ENCODE results near the gene GTF2F2. TPM values are rescaled to one million over a fixed set of nuclear protein-coding genes. Genes with fewer than 3 reads are reported as not detected.
"Not testable (repeated sequence)": the region's sequence is repeated elsewhere in the genome, so short reads cannot be mapped to it uniquely, and the experiment has no call there.

GTF2F2 gene
- polyA plus RNA-seq, 6 donors from 2014 or later: 3.1 to 13.0 (median 10.2) TPM

- no peak for ATAC-seq (ENCODE audit: low read depth in 2 of 2)
- no peaks in the 10 kb centered on the region for H3K9me3 Mint-ChIP-seq
- peaks cover 0 to 5% (median 3%) of the 10 kb centered on the region in 3 donors for H3K4me1 Mint-ChIP-seq
- no peaks in the 10 kb centered on the region for H3K27me3 Mint-ChIP-seq
- no peak overlapping the region for H3K4me3 Mint-ChIP-seq
- peaks cover 6 to 7% of the 10 kb centered on the region in 2 donors for H3K36me3 Mint-ChIP-seq
- H3K27ac Mint-ChIP-seq: peak overlapping the region in 1 of 6 donors; percentile 47
- no peak for DNase-seq
Observed at GRCh38 chr13:45269204-45269603, 148.9 kb downstream of the GTF2F2 start.

- Mint-ChIP-seq H3K36me3 (peaks cover 7 to 11% of the 10 kb centered on the region in 2 donors), H3K4me1 (peaks cover 6 to 13% (median 7%) of the 10 kb centered on the region in 3 donors), H3K27ac (peak overlapping the region in 3 of 6 donors; percentile 80 to 92 (median 84)), H3K4me3 (peak overlapping the region in 1 of 8 donors; percentile 41), H3K9me3 (peaks cover 0 to 8% (median 0%) of the 10 kb centered on the region in 7 donors), H3K27me3 (no peaks in the 10 kb centered on the region)
- no peak for ATAC-seq (ENCODE audit: low read depth in 2 of 2)
- DNase-seq: no peak
Observed at GRCh38 chr13:45276913-45277312, 156.6 kb downstream of the GTF2F2 start.

- H3K27me3 Mint-ChIP-seq: no peaks in the 10 kb centered on the region
- peaks cover 0 to 8% (median 0%) of the 10 kb centered on the region in 7 donors for H3K9me3 Mint-ChIP-seq
- no peak overlapping the region for H3K4me3 Mint-ChIP-seq
- no peak for ATAC-seq (ENCODE audit: low read depth in 2 of 2)
- H3K27ac Mint-ChIP-seq: no peak overlapping the region
- no peak for DNase-seq
- H3K4me1 Mint-ChIP-seq: peaks cover 6 to 13% (median 7%) of the 10 kb centered on the region in 3 donors
- peaks cover 7 to 16% of the 10 kb centered on the region in 2 donors for H3K36me3 Mint-ChIP-seq
Observed at GRCh38 chr13:45278096-45278645, 157.9 kb downstream of the GTF2F2 start.

GRCh38 chr13:45280011-45280410 lies 159.7 kb downstream of the GTF2F2 start:
- H3K27ac Mint-ChIP-seq: peak overlapping the region in 4 of 6 donors; percentile 27 to 84 (median 53)
- H3K36me3 Mint-ChIP-seq: peaks cover 7 to 19% of the 10 kb centered on the region in 2 donors
- ATAC-seq (ENCODE audit: low read depth in 2 of 2) (no peak), DNase-seq (no peak)
- no peak overlapping the region for H3K4me3 Mint-ChIP-seq
- H3K27me3 Mint-ChIP-seq: no peaks in the 10 kb centered on the region
- H3K4me1 Mint-ChIP-seq: peaks cover 6 to 13% (median 7%) of the 10 kb centered on the region in 3 donors
- H3K9me3 Mint-ChIP-seq: peaks cover 0 to 8% (median 0%) of the 10 kb centered on the region in 7 donors

- H3K27ac Mint-ChIP-seq: no peak overlapping the region
- no peak overlapping the region for H3K4me3 Mint-ChIP-seq
- H3K27me3 Mint-ChIP-seq: no peaks in the 10 kb centered on the region
- peaks cover 6 to 13% (median 7%) of the 10 kb centered on the region in 3 donors for H3K4me1 Mint-ChIP-seq
- ATAC-seq (ENCODE audit: low read depth in 2 of 2) (peak; percentile 46 to 71), DNase-seq (peak; percentile 21)
- peaks cover 0 to 8% (median 0%) of the 10 kb centered on the region in 7 donors for H3K9me3 Mint-ChIP-seq
- peaks cover 7 to 15% of the 10 kb centered on the region in 2 donors for H3K36me3 Mint-ChIP-seq
Observed at GRCh38 chr13:45280751-45281634, 160.7 kb downstream of the GTF2F2 start.

- DNase-seq (no peak), ATAC-seq (ENCODE audit: low read depth in 2 of 2) (no peak)
- no peak overlapping the region for H3K4me3 Mint-ChIP-seq
- H3K27ac Mint-ChIP-seq: no peak overlapping the region
- peaks cover 0 to 13% of the 10 kb centered on the region in 2 donors for H3K36me3 Mint-ChIP-seq
- no peaks in the 10 kb centered on the region for H3K27me3 Mint-ChIP-seq
- H3K4me1 Mint-ChIP-seq: no peaks in the 10 kb centered on the region
- H3K9me3 Mint-ChIP-seq: no peaks in the 10 kb centered on the region
Observed at GRCh38 chr13:45282994-45283393, 162.7 kb downstream of the GTF2F2 start.

GRCh38 chr13:45289936-45290563 lies 169.7 kb downstream of the GTF2F2 start:
- Mint-ChIP-seq H3K4me1 (no peaks in the 10 kb centered on the region), H3K4me3 (no peak overlapping the region), H3K36me3 (peaks cover 0 to 10% of the 10 kb centered on the region in 2 donors), H3K27me3 (no peaks in the 10 kb centered on the region), H3K9me3 (no peaks in the 10 kb centered on the region), H3K27ac (no peak overlapping the region)
- ATAC-seq (ENCODE audit: low read depth in 2 of 2) (no peak), DNase-seq (no peak)

- peak overlapping the region in 1 of 6 donors; percentile 38 for H3K27ac Mint-ChIP-seq
- ATAC-seq (ENCODE audit: low read depth in 2 of 2): no peak
- H3K4me3 Mint-ChIP-seq: no peak overlapping the region
- H3K4me1 Mint-ChIP-seq: peaks cover 10 to 14% (median 13%) of the 10 kb centered on the region in 3 donors
- peaks cover 0 to 10% of the 10 kb centered on the region in 2 donors for H3K36me3 Mint-ChIP-seq
- no peak for DNase-seq
- no peaks in the 10 kb centered on the region for H3K9me3 Mint-ChIP-seq
- no peaks in the 10 kb centered on the region for H3K27me3 Mint-ChIP-seq
Observed at GRCh38 chr13:45292176-45292575, 171.9 kb downstream of the GTF2F2 start.

- H3K27ac Mint-ChIP-seq: peak overlapping the region in 2 of 6 donors; percentile 13 to 33
- H3K4me1 Mint-ChIP-seq: peaks cover 17 to 26% (median 24%) of the 10 kb centered on the region in 3 donors
- H3K27me3 Mint-ChIP-seq: no peaks in the 10 kb centered on the region
- no peak overlapping the region for H3K4me3 Mint-ChIP-seq
- DNase-seq (no peak), ATAC-seq (ENCODE audit: low read depth in 2 of 2) (no peak)
- peaks cover 0 to 5% of the 10 kb centered on the region in 2 donors for H3K36me3 Mint-ChIP-seq
- H3K9me3 Mint-ChIP-seq: no peaks in the 10 kb centered on the region
Observed at GRCh38 chr13:45295536-45295935, 175.2 kb downstream of the GTF2F2 start.

GRCh38 chr13:45296259-45296658 lies 175.9 kb downstream of the GTF2F2 start:
- no peak overlapping the region for H3K4me3 Mint-ChIP-seq
- H3K4me1 Mint-ChIP-seq: peaks cover 17 to 26% (median 24%) of the 10 kb centered on the region in 3 donors
- no peaks in the 10 kb centered on the region for H3K36me3 Mint-ChIP-seq
- H3K9me3 Mint-ChIP-seq: no peaks in the 10 kb centered on the region
- H3K27ac Mint-ChIP-seq: peak overlapping the region in 4 of 6 donors; percentile 10 to 82 (median 52)
- DNase-seq: no peak
- peak; percentile 25 to 47 for ATAC-seq (ENCODE audit: low read depth in 2 of 2)
- no peaks in the 10 kb centered on the region for H3K27me3 Mint-ChIP-seq

- peak; percentile 32 to 37 for ATAC-seq (ENCODE audit: low read depth in 2 of 2)
- peaks cover 17 to 26% (median 24%) of the 10 kb centered on the region in 3 donors for H3K4me1 Mint-ChIP-seq
- H3K4me3 Mint-ChIP-seq: no peak overlapping the region
- DNase-seq: no peak
- H3K27me3 Mint-ChIP-seq: no peaks in the 10 kb centered on the region
- no peaks in the 10 kb centered on the region for H3K9me3 Mint-ChIP-seq
- H3K36me3 Mint-ChIP-seq: no peaks in the 10 kb centered on the region
- peak overlapping the region; percentile 29 to 63 (median 41) for H3K27ac Mint-ChIP-seq
Observed at GRCh38 chr13:45297456-45298205, 177.3 kb downstream of the GTF2F2 start.

GRCh38 chr13:45298206-45298505 lies 177.8 kb downstream of the GTF2F2 start:
- Mint-ChIP-seq H3K36me3 (no peaks in the 10 kb centered on the region), H3K27me3 (no peaks in the 10 kb centered on the region), H3K9me3 (no peaks in the 10 kb centered on the region), H3K27ac (peak overlapping the region in 3 of 6 donors; percentile 29 to 63 (median 39)), H3K4me3 (peak overlapping the region in 1 of 8 donors; percentile 21), H3K4me1 (peaks cover 17 to 26% (median 24%) of the 10 kb centered on the region in 3 donors)
- ATAC-seq (ENCODE audit: low read depth in 2 of 2): no peak
- no peak for DNase-seq

GRCh38 chr13:45298550-45298949 lies 178.2 kb downstream of the GTF2F2 start:
- not testable (repeated sequence) for H3K27me3 Mint-ChIP-seq; H3K36me3 Mint-ChIP-seq; DNase-seq; H3K9me3 Mint-ChIP-seq; ATAC-seq (ENCODE audit: low read depth in 2 of 2)
- H3K4me3 Mint-ChIP-seq: peak overlapping the region in 3 of 8 donors; percentile 21 to 51 (median 47)
- peak overlapping the region in 1 of 6 donors; percentile 29 for H3K27ac Mint-ChIP-seq
- peaks cover 17 to 26% (median 24%) of the 10 kb centered on the region in 3 donors for H3K4me1 Mint-ChIP-seq
